GM18526 (cell line): ENCODE data around the gene PCDHAC2.

Experiments
- POLR2A ChIP-seq: IDR thresholded peaks from 3 replicates; pipeline ENCODE4 v1.6.1; 2011; ENCODE audit not compliant: insufficient read length; ENCODE audit errors: extremely low read depth

PCDHAC2 gene, protein sequence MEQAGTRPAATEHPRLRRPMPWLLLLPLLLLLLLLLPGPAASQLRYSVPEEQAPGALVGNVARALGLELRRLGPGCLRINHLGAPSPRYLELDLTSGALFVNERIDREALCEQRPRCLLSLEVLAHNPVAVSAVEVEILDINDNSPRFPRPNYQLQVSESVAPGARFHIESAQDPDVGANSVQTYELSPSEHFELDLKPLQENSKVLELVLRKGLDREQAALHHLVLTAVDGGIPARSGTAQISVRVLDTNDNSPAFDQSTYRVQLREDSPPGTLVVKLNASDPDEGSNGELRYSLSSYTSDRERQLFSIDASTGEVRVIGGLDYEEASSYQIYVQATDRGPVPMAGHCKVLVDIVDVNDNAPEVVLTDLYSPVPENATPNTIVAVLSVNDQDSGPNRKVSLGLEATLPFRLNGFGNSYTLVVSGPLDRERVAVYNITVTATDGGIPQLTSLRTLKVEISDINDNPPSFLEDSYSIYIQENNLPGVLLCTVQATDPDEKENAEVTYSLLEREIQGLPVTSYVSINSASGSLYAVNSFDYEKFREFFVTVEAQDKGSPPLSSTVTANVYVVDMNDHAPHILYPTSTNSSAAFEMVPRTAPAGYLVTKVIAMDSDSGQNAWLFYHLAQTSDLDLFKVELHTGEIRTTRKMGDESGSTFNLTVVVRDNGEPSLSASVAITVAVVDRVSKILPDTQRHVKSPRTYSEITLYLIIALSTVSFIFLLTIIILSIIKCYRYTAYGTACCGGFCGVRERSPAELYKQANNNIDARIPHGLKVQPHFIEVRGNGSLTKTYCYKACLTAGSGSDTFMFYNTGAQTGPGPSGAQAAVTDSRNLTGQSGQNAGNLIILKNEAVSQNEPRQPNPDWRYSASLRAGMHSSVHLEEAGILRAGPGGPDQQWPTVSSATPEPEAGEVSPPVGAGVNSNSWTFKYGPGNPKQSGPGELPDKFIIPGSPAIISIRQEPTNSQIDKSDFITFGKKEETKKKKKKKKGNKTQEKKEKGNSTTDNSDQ

DNA sequence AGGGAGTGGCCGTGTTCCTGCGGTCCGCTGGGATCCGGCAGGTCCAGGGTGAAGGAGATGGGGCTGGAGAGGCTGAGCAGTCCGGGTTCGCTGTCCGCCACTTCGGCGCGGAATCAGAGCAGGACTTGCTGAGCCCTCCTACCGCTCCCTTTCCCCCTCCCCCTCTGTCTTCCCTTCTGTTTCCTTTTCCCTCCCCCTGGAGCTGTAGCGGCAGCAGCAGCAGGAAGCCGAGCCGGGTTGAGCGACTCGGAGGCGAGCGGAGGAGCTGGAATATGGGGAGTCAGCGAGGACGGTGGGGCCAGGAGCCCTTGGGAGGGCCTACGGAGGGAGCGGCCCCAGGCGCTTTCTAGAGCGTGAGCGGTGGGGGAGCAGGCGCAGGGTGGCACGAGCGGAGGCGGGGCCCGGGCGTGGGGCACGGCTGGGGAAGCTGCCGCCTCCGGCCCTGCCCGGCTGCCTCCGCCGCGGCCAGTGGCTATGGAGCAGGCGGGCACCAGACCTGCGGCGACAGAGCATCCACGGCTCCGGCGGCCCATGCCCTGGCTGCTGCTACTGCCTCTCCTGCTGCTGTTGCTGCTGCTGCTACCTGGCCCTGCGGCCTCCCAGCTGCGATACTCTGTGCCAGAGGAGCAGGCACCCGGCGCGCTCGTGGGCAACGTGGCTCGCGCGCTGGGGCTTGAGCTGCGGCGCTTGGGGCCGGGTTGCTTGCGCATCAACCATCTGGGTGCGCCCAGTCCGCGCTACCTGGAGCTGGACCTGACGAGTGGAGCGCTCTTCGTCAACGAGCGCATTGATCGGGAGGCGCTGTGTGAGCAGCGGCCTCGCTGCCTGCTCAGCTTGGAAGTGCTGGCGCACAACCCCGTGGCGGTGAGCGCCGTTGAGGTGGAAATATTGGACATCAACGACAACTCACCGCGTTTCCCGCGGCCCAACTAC, at the start of gene PCDHAC2:
TSS of gene PCDHAC2 (plus strand) at position 184 of the 933 bp plus-strand sequence. CDS start at position 475, 291 bp downstream.
- no peak for TF ChIP-seq POLR2A

DNA sequence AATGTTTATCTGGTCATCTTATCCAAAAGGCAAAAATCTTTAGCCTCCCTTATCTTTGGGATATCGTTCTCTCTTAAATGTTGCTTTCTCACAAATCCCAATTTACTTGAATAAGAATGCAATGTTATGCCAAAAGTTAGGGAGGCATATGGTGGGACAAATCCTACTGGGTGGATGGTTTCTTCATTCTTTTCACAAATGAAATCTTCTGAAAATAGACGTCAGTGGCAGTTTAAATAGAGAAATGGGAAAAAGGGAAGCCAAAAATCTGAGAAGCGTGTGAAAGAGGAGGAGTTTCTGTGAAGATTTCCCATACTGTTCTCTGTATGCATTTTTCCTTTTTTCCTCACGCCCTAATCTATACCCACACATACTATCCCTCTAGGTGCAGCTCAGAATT, 42.7 kb upstream of the PCDHAC2 start:
- no peak for TF ChIP-seq POLR2A

DNA sequence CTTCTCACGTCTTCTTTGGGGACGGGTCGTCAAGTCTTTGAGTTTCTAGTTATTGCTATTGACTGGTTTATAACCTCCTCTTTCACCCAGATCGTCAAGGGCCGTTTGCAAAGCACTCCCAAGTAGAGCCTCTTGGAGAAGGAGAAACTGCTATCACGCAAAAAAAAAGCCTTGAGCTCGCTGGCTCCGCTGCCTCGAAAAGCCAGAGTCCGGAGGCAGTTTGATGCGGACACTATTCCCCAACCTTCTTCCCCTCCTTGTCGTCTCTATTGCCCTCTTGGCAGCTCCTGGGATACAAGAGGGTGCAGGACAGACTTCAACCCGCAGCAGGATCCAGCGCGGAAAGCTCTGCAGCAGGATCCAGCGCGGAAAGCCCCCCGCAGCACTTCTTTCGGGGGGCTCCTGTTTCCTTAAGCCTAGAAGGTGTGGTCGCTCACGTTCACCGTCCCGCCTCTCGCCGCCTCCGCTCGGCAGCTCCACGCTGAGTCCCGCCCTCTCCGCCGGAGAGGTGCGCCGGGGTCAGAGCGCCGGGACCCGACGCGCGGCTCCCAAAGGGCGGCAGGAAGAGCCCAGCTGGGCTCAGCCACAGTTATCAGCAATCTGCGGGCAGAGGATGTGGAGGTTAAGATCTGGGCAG, 40.4 kb upstream of the PCDHAC2 start, which contains the start of gene PCDHAC1:
TSS of gene PCDHAC1 (plus strand) at position 494 of the 637 bp plus-strand sequence. CDS start 594 bp downstream, outside the sequence.
- no peak for TF ChIP-seq POLR2A

DNA sequence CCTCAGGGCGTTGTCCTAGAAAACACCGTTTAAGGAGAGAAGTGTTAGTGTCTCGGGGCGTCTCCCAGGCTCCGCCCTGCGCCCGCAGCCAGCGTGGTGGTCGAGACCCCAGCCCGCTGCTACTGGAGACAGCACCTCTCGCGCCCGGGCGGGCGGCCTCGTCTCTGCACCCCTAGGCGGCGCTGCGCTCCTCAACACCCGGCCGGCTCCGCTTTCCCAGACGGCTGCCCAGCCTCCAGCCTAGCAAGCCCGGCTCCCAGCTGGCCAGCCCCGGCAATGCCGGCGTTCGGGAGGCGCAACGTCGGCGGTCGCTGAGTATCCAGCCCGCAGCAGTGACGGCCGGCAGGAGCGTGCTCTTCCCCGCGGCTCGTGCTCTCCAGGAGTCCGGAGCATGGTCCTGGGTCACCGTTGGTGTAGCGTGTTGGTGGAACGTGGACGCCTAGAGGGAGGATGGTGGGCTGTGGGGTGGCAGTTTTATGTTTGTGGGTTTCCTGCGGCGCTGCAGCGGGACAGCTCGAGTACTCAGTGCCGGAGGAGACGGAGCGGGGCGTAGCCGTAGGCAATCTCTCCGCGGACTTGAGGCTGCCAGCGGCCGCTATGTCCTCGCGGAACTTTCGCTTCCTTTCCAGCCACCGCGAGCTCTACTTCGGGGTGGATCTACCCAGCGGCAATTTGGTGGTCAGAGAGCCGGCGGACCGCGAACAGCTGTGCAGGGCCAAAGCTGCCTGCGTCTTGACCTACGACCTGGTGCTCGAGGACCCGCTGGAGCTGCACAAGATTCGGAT, 39.6 kb upstream of the PCDHAC2 start:
- no peak for TF ChIP-seq POLR2A

DNA sequence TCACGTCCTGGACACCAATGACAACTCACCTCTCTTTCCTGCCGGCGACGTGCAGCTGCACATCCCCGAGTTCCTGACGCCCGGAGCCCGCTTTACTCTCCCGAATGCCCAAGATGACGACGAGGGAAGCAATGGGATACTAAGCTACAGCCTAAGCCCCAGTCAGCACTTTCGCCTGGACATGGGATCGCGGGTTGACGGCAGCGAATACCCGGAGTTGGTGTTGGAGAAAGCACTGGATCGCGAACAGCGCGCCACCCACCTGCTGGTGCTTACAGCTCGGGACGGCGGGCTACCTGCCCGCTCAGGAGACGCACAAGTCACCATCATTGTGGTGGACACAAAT, 39.1 kb upstream of the PCDHAC2 start:
- TF ChIP-seq POLR2A, result no peak

DNA sequence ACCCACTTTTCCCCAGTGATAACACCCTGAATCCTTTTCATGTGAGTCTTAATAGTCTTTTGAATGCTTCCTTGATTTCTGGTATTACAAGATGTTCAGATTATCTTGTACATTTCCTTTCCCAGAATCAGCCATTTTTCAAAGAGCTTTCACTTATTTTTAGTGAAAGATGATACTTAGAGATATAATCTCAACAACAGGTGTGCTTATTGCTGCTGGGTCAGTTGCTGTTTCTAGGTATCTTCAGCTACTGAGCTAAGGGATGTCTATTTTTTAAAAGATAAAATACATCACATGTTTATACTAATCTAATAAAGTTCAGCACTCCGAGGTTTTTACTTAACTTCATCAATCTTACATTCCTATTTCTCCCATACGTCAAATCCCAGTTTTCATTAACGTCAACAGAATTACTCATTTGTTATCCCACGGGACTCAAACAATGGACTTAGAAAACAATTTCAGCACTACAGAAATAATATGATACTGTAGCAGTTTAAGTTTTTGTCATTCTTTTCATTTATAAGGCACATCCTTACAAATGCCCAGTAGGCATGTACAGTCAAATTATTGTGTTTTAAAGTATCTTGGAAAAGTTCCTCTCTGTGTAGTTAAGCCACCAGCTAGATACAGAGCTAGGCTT, 31.2 kb upstream of the PCDHAC2 start:
- TF ChIP-seq POLR2A, result no peak

DNA sequence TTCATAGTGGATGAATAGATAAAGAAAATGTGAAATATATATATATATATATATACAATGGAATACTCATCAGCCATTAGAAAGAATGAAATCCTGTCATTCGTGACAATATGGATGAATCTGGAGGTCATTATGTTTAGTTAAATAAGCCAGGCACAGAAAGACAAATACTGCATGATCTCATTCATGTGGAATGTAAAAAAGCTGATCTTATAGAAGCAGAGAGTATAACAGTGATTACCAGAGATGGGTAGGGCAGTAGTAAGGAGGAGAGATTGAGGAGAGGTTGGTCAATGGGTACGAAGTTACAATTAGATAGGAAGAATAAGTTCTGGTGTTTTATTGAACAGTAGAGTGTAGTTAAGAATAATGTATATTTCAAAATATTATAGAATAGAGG, 19.7 kb upstream of the PCDHAC2 start:
- no peak for TF ChIP-seq POLR2A

DNA sequence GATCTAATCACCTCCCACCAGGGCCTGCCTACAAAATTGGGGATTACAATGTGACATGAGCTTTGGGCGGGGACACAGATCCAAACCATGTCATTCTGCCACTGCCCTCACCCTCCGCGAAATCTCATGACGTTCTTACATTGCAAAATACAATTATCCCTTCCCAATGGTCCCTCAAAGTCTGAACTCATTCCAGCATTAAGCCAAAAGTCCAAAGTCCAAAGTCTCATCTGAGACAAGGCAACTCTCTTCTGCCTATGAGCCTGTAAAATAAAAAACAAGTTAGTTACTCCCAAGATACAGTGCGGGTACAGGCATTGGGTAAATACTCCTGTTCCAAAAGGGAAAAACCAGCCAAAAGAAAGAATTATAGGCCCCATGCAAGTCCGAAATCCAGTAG, 14.6 kb upstream of the PCDHAC2 start:
- no peak for TF ChIP-seq POLR2A

DNA sequence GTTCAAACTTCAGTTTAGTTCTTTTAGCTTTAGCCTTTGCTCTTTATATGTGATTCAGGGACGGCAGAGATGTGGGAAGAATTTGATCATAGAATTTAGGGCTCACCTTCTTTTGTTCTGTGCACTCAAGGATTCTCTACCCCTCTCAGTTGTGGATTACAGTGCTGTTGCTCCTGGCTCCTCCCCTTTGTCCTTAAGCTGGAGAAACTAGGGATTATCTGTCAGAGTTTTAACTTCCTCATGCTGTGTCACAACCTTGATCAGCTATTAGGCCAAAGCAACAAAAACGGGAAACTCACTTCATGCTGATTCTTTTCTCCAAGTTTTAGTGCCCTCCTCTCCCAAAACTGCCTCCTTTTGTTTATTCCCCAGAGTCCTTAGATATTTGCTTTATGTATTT, 13.0 kb upstream of the PCDHAC2 start:
- no peak for TF ChIP-seq POLR2A

DNA sequence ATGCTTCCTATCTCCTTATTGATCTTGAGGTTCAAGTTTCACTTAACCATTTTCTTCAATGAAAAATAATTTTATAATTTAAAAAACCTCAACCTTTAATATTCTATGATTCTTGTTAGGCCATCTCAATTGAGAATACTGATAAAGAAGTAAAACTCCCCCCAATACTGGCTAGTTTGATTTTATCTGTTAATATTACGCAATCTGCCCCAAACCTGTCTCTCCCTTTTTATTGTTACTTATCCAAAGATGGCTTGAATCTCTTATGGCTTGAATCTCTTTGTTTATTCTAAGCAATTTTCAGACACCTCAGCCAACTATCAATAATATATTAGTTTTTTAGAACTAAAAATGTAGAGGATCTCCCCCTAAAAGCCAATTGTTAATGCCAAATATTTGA, 4.1 kb upstream of the PCDHAC2 start:
- no peak for TF ChIP-seq POLR2A

DNA sequence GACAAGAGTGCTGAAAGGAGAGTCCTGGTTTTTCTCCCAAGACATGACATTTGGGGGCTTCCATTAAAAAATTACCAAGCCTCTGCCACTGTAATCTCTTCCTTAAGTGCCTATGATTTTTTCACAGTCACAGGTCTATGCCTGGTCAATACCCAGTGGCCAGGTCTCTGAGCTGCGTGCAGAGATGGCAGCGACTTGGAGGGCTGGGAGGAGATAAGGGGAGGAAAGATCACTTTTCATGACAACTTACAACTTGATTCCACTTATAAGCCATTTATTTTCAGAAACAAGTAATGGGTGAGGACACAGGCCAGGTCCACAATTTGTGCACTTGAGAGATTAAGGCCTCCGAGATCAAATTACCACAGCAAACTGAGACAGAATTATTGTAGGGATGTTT, 1.9 kb upstream of the PCDHAC2 start:
- TF ChIP-seq POLR2A, result no peak

DNA sequence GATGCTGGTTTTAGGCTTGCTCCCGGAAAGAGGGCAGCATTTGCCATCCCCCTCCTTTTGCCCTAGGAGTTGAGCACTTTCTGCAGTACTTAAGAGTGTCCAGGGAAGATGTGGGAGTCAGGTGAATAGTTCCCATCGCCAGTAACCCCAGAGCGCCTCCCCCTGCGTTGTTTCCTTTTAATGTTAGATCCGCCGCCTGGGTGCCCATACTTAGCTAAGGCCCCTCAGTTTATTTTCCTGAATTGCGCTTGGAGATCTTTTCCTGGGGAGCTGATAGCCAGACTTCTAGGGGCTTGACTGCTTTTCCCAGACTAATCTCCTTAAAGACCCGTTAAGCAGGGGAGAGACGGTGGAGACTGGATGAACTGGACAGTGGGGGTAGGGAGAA, 377 bp upstream of the PCDHAC2 start:
- no peak for TF ChIP-seq POLR2A

DNA sequence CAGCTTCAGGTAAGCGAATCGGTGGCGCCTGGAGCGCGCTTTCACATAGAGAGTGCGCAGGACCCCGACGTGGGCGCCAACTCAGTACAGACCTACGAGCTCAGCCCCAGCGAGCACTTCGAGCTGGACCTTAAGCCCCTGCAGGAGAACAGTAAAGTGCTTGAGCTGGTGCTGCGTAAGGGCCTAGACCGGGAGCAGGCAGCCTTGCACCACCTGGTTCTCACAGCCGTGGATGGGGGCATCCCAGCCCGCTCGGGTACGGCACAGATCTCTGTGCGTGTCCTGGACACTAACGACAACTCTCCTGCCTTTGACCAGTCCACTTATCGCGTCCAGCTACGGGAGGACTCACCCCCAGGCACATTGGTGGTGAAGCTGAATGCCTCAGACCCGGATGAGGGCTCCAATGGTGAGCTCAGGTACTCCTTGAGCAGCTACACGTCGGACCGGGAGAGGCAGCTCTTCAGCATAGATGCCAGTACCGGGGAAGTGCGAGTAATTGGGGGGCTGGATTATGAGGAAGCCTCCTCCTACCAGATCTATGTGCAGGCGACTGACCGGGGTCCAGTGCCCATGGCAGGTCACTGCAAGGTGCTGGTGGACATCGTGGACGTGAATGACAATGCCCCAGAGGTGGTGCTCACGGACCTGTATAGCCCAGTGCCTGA, 1.1 kb downstream of the PCDHAC2 start:
- TF ChIP-seq POLR2A, result no peak
